Karpas-422 (cell line): Measurements from ENCODE around the gene MIOX. TPM values are rescaled to one million over a fixed set of nuclear protein-coding genes. Genes with fewer than 3 reads are reported as not detected.

ENCODE experiments used
- DNase-seq: peaks from one replicate; pipeline ENCODE4 v3.0.0-alpha.2; 2015
- H2AFZ ChIP-seq: fragments of 200-600 bp; sonication (generic); 2 replicates; pipeline ENCODE4 v1.6.1; 2014; ENCODE audit warnings: antibody characterized with exemption, low read length, mixed read lengths
- H3K27ac ChIP-seq: fragments of 200-600 bp; sonication (generic); 2 replicates; pipeline ENCODE4 v1.5.1; 2014; ENCODE audit warnings: mild to moderate bottlenecking, low read length, moderate library complexity
- H3K27me3 ChIP-seq: fragments of 200-600 bp; sonication (generic); 2 replicates; pipeline ENCODE4 v1.6.1; 2014; ENCODE audit warnings: low read length, mixed read lengths
- H3K36me3 ChIP-seq: fragments of 200-600 bp; sonication (generic); 2 replicates; pipeline ENCODE4 v1.6.1; 2014; ENCODE audit warnings: low read length, mixed read lengths; ENCODE audit not compliant: insufficient read depth
- H3K4me1 ChIP-seq: fragments of 200-600 bp; sonication (generic); 2 replicates; pipeline ENCODE4 v1.6.1; 2014; ENCODE audit warnings: mild to moderate bottlenecking, low read length, mixed read lengths
- H3K4me2 ChIP-seq: fragments of 200-600 bp; sonication (generic); 2 replicates; pipeline ENCODE4 v1.6.1; 2014; ENCODE audit warnings: low read length, low read depth, mild to moderate bottlenecking; ENCODE audit not compliant: poor library complexity, severe bottlenecking
- H3K4me3 ChIP-seq: fragments of 200-600 bp; sonication (generic); 2 replicates; pipeline ENCODE4 v1.5.1; 2014; ENCODE audit warnings: mild to moderate bottlenecking, antibody characterized with exemption, low read length, mixed read lengths
- H3K79me2 ChIP-seq: fragments of 200-600 bp; sonication (generic); 2 replicates; pipeline ENCODE4 v1.6.1; 2014; ENCODE audit warnings: mild to moderate bottlenecking, low read length, mixed read lengths
- H3K9ac ChIP-seq: fragments of 200-600 bp; sonication (generic); 2 replicates; pipeline ENCODE4 v1.6.0; 2014; ENCODE audit warnings: low read length
- H3K9me2 ChIP-seq: fragments of 200-600 bp; sonication (generic), shearing (Covaris generic); replicated peaks from 2 replicates; pipeline ENCODE4 v1.6.0; 2014; ENCODE audit warnings: mild to moderate bottlenecking, low read length, moderate library complexity; ENCODE audit not compliant: insufficient read depth
- H3K9me3 ChIP-seq: fragments of 300-700, 200-600 bp; sonication (generic); 2 replicates; pipeline ENCODE4 v1.6.1; 2014; ENCODE audit warnings: low read length, mixed read lengths
- H4K20me1 ChIP-seq: fragments of 200-600 bp; sonication (generic); 2 replicates; pipeline ENCODE4 v1.6.1; 2014; ENCODE audit warnings: mild to moderate bottlenecking, antibody characterized with exemption, low read length, low read depth; ENCODE audit not compliant: insufficient read depth
- total RNA-seq: library from RNA; depleted of rRNA; stranded (reverse); fragments of >200 nt; shearing (Covaris generic); gene quantifications from 2 replicates; pipeline ENCODE4 v1.2.3, GENCODE V29; 2014; ENCODE audit warnings: low replicate concordance

The MIOX gene
- total RNA-seq, 1 experiment from 2014 or later, result 0.93 TPM

- Histone ChIP-seq H3K9me2 (no peaks in the 10 kb centered on the region), H3K27me3 (no peaks in the 10 kb centered on the region), H3K36me3 (no peaks in the 10 kb centered on the region), H4K20me1 (no peaks in the 10 kb centered on the region), H3K9ac (no peak overlapping the region), H3K4me3 (no peak overlapping the region), H3K9me3 (no peaks in the 10 kb centered on the region), H3K27ac (no peak overlapping the region), H3K4me2 (no peak overlapping the region), H2AFZ (no peak overlapping the region), H3K79me2 (no peaks in the 10 kb centered on the region), H3K4me1 (peaks cover 11% of the 10 kb centered on the region)
- DNase-seq, result no peak
Measured at GRCh38 chr22:50481045-50481439, 5.6 kb upstream of the MIOX start.

GRCh38 chr22:50481440-50482106, 5.1 kb upstream of the MIOX start, which contains the start of gene ADM2:
ADM2 (plus strand) TSS chr22:50481543; CDS start chr22:50481848, 305 bp downstream.
- no peak for DNase-seq
- Histone ChIP-seq H3K9me3 (no peaks in the 10 kb centered on the region), H3K4me3 (no peak within 1 kb of the TSS; the same call in 1 of the 2 replicates), H3K27ac (no peak within 1 kb of the TSS), H3K36me3 (no peaks in the 10 kb centered on the region), H4K20me1 (no peaks in the 10 kb centered on the region), H3K4me1 (peaks cover 11% of the 10 kb centered on the region), H3K27me3 (no peaks in the 10 kb centered on the region), H3K9ac (no peak within 1 kb of the TSS), H3K79me2 (no peaks in the 10 kb centered on the region), H3K9me2 (no peaks in the 10 kb centered on the region), H3K4me2 (no peak within 1 kb of the TSS), H2AFZ (no peak within 1 kb of the TSS)

DNA sequence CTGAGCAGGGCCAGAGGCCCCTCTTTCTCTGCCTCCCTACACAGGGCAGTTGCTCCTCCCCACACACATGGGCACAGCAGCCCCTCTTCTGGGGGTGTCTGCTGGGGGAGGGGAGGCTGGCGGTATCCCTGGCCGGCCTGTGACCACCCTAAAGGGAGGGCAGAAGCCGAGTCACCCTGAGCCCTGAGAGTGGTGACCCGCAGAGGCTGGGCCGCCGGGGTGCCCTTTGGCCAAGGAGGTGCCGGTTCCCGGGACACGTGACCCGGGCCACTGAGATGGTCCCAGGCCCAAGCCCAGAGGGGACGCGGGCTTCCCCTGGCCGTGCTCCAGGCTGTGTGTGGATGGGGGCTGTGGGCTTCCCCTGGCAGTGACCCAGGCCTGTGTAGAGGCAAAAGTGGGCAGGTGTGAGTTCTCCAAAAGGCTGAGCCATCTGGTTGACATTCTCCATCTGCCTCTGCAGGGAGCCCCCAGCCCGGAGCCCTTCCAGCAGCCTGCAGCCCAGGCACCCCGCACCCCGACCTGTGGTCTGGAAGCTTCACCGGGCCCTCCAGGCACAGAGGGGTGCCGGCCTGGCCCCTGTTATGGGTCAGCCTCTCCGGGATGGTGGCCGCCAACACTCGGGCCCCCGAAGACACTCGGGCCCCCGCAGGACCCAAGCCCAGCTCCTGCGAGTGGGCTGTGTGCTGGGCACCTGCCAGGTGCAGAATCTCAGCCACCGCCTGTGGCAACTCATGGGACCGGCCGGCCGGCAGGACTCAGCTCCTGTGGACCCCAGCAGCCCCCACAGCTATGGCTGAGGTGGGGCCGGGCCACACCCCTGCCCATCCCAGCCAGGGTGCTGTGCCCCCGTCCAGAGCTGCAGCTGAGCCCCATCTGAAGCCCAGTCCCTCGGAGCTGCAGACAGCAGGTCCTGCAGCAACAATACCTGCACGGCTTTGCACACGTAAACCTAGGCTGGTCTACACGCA, 4.3 kb upstream of the MIOX start:
- H3K4me1 ChIP-seq, result peaks cover 18% of the 10 kb centered on the region
- H3K36me3 ChIP-seq, result no peaks in the 10 kb centered on the region
- no peak overlapping the region for H3K9ac ChIP-seq
- no peak overlapping the region; the same call in 1 of the 2 replicates for H3K4me3 ChIP-seq
- H4K20me1 ChIP-seq, result no peaks in the 10 kb centered on the region
- no peaks in the 10 kb centered on the region for H3K27me3 ChIP-seq
- no peak for DNase-seq
- H3K9me2 ChIP-seq, result no peaks in the 10 kb centered on the region
- no peaks in the 10 kb centered on the region for H3K79me2 ChIP-seq
- no peak overlapping the region for H3K4me2 ChIP-seq
- no peaks in the 10 kb centered on the region for H3K9me3 ChIP-seq
- no peak overlapping the region for H2AFZ ChIP-seq
- H3K27ac ChIP-seq, result no peak overlapping the region

- Histone ChIP-seq H3K79me2 (no peaks in the 10 kb centered on the region), H3K27me3 (no peaks in the 10 kb centered on the region), H3K4me3 (no peak overlapping the region), H3K9me2 (no peaks in the 10 kb centered on the region), H3K36me3 (no peaks in the 10 kb centered on the region), H4K20me1 (no peaks in the 10 kb centered on the region), H3K9me3 (no peaks in the 10 kb centered on the region), H3K9ac (no peak overlapping the region), H3K27ac (no peak overlapping the region), H2AFZ (no peak overlapping the region), H3K4me2 (no peak overlapping the region), H3K4me1 (peaks cover 20% of the 10 kb centered on the region)
- no peak for DNase-seq
Measured at GRCh38 chr22:50483106-50483505, 3.6 kb upstream of the MIOX start.

DNA sequence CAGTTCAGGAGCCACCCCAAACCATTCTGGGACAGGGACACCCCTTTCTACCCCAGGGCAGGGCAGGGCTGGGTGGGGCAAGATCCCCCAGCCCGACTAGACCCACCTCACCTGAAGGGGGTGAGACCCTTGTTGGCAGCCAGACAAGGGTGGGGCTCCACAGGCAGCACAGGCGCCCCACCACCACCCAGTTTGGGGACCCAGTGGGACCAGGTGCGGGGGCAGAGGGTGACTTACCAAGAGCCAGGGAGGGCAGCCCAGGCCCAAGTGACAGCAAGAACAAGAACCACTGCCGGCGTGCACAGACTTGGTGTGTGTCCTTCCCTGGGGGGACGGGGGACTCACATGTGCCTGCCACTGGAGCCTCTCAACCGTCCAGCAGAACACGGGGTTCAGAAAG, 3.1 kb upstream of the MIOX start:
- Histone ChIP-seq H3K9me2 (no peaks in the 10 kb centered on the region), H3K27ac (no peak overlapping the region), H3K9me3 (no peaks in the 10 kb centered on the region), H3K4me2 (no peak overlapping the region), H4K20me1 (no peaks in the 10 kb centered on the region), H2AFZ (no peak overlapping the region), H3K36me3 (no peaks in the 10 kb centered on the region), H3K27me3 (no peaks in the 10 kb centered on the region), H3K9ac (no peak overlapping the region), H3K4me1 (peaks cover 20% of the 10 kb centered on the region), H3K4me3 (no peak overlapping the region), H3K79me2 (no peaks in the 10 kb centered on the region)
- no peak for DNase-seq

- Histone ChIP-seq H3K4me1 (peaks cover 20% of the 10 kb centered on the region), H3K9ac (no peak overlapping the region), H3K36me3 (no peaks in the 10 kb centered on the region), H3K9me3 (no peaks in the 10 kb centered on the region), H2AFZ (no peak overlapping the region), H3K27me3 (no peaks in the 10 kb centered on the region), H3K27ac (no peak overlapping the region), H3K4me2 (no peak overlapping the region), H3K9me2 (no peaks in the 10 kb centered on the region), H3K4me3 (no peak overlapping the region), H4K20me1 (no peaks in the 10 kb centered on the region), H3K79me2 (no peaks in the 10 kb centered on the region)
- DNase-seq, result no peak
Measured at GRCh38 chr22:50483977-50484853, 2.4 kb upstream of the MIOX start.

DNA sequence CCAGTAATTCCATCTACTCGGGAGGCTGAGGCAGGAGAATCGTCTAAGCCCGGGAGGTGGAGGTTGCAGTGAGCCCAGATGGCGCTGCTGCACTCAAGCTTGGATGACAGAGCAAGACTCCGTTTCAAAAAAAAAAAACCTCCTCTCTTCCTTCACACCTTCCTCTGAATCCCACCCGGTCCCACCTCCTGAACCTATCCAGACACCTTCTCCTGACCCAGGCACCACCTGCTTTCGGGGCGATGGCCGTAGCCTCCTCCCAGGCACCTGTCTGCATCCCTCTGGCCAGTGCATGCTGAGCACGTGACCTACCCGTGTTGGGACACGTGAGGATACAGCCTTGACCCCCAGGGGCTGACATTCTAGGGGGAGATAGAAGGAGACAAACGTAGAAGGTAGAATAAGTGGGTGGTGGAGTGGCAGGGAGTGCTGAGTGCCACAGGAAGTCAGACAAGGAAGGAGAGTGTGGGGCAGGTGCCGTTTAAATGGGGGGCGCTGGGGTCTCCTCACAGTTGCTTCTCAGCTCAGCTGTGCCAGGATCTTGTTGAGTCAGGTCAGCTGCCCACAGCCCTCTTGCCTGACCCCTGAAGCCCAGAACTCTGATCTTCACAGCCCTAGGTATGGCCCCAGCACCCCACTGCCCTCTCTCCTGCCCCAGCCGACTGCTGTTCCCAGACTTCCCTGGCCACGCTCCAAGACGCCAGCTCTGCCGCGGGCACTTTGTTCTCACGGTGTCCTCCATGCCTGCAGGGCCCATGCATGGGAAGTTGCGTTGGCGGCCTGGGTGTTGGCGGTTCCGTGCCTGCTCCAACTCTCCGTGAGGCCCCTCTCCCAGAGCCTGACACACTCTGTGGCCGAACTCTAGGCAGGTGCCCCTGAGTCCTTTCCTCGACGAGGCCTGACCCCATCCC, 1.2 kb upstream of the MIOX start:
- Histone ChIP-seq H2AFZ (no peak overlapping the region), H3K27ac (no peak overlapping the region), H3K9me3 (no peaks in the 10 kb centered on the region), H3K4me1 (peaks cover 20% of the 10 kb centered on the region), H3K36me3 (no peaks in the 10 kb centered on the region), H3K79me2 (no peaks in the 10 kb centered on the region), H3K9ac (no peak overlapping the region), H3K4me2 (no peak overlapping the region), H3K27me3 (no peaks in the 10 kb centered on the region), H3K9me2 (no peaks in the 10 kb centered on the region), H3K4me3 (no peak overlapping the region), H4K20me1 (no peaks in the 10 kb centered on the region)
- DNase-seq, result no peak
